Astrocyte of the spinal cord (primary cell): ENCODE measurements around the gene TRANK1.

Source experiments
- DNase-seq: peaks from one replicate; pipeline ENCODE4 v3.0.0; 2011; ENCODE audit warnings: low read depth, low spot score
- H3K4me3 ChIP-seq: 2 replicates; pipeline ENCODE4 v1.5.1; 2011; ENCODE audit warnings: low read depth, mild to moderate bottlenecking, low read length, moderate library complexity
- CTCF ChIP-seq: IDR thresholded peaks from 2 replicates; pipeline ENCODE4 v1.5.1; 2012; ENCODE audit warnings: low read depth, mild to moderate bottlenecking, low read length, inconsistent platforms
- in situ Hi-C: cut with HindIII; loops from 2 replicates; pipeline ENCODE4 v1.10.0; 2017; ENCODE audit warnings: low sequenced_read_pairs

The TRANK1 gene

DNA sequence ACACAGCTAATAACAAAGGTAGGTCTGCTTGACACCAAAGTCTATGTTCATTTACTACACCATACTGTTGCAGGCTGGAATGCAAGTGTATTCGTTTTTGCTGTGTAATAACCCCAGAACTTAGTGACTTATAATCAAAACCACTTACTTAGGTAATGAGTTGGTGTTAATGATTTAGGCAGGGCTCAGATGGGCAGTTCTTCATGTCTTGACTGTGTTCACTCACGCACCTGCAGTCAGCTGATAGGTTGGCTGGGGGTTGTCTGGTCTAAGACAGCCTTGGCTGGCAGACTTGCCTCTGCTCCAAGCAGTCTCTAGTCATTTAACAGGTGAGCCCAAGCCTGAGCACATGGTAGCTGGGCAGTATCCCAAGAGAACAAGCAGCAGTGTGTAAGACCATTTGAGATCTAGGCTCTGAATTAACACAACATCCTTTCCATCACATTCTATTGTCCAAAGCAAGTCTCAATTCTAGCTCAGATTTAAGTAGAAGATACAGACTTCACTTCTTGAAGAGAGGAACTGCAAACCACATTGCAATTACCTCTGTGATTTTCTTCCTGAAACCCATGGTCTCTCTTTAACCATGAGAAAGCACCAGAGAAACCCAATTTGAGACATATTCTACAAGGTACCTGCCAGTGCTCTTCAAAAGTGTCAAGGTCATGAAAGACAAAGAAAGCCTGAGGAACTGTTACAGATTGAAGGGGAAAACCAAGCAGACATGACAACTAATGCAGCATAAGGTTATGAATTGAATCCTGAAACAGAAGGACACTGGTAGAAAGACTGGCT lies 167.2 kb downstream of the TRANK1 start:
- H3K4me3 ChIP-seq = no peak overlapping the region
- in situ Hi-C loops = no loop called here
- TF ChIP-seq CTCF = no peak
- no peak for DNase-seq
